Endodermal cell (in vitro differentiated cells): ENCODE data around the gene UNC5B. TPM values are rescaled to one million over a fixed set of nuclear protein-coding genes. Genes with fewer than 3 reads are reported as not detected.

ENCODE experiments used
- DNase-seq: peaks from one replicate; pipeline ENCODE4 v3.0.0-alpha.2; 2017
- H3K27ac ChIP-seq: 2 replicates; pipeline ENCODE4 v1.5.1; 2013; ENCODE audit warnings: mild to moderate bottlenecking, low read depth, low read length, moderate library complexity
- H3K27me3 ChIP-seq: 2 replicates; pipeline ENCODE4 v1.6.1; 2013; ENCODE audit warnings: mild to moderate bottlenecking, low read length, moderate library complexity; ENCODE audit not compliant: insufficient read depth, control insufficient read depth, poor library complexity, severe bottlenecking
- H3K36me3 ChIP-seq: 2 replicates; pipeline ENCODE4 v1.7.0; 2013; ENCODE audit warnings: mild to moderate bottlenecking, low read length, moderate library complexity; ENCODE audit not compliant: control insufficient read depth, insufficient read depth
- H3K4me1 ChIP-seq: one replicate; pipeline ENCODE4 v1.7.0; 2013; ENCODE audit warnings: low read length; ENCODE audit not compliant: control insufficient read depth, insufficient read depth
- H3K4me3 ChIP-seq: 2 replicates; pipeline ENCODE4 v1.5.1; 2013; ENCODE audit warnings: mild to moderate bottlenecking, low read length, moderate library complexity
- H3K9ac ChIP-seq: 2 replicates; pipeline ENCODE4 v1.6.1; 2013; ENCODE audit warnings: mild to moderate bottlenecking, low read length, moderate library complexity; ENCODE audit not compliant: poor library complexity, severe bottlenecking; ENCODE audit errors: extremely low read depth
- H3K9me3 ChIP-seq: 2 replicates; pipeline ENCODE4 v1.6.1; 2013; ENCODE audit warnings: mild to moderate bottlenecking, low read length, moderate library complexity; ENCODE audit not compliant: control insufficient read depth
- H3K27ac Mint-ChIP-seq: 2 replicates; pipeline ENCODE4 v1.8.0; 2020; ENCODE audit warnings: mixed read lengths
- H3K27me3 Mint-ChIP-seq: 2 replicates; pipeline ENCODE4 v1.8.0; 2021; ENCODE audit warnings: mild to moderate bottlenecking, mixed read lengths; ENCODE audit not compliant: insufficient read depth
- H3K36me3 Mint-ChIP-seq: 2 replicates; pipeline ENCODE4 v1.8.0; 2020; ENCODE audit warnings: low read depth, mixed read lengths
- H3K4me1 Mint-ChIP-seq: 2 replicates; pipeline ENCODE4 v1.8.0; 2020; ENCODE audit warnings: mixed read lengths
- H3K4me3 Mint-ChIP-seq: 2 replicates; pipeline ENCODE4 v1.8.0; 2020; ENCODE audit warnings: mild to moderate bottlenecking, moderate library complexity, mixed read lengths
- H3K9me3 Mint-ChIP-seq: 2 replicates; pipeline ENCODE4 v1.8.0; 2020; ENCODE audit warnings: mild to moderate bottlenecking, mixed read lengths
- WGBS, 2 experiments: methylation state at CpG; one replicate each; pipeline versions ENCODE4 v1.1.5 to v1.1.7; 2013; ENCODE audit warnings: missing lambda C conversion rate in 2 of 2, mixed read lengths in 1 of 2; ENCODE audit not compliant: insufficient coverage in 1 of 2, insufficient read length in 1 of 2; 5-methylcytosine and 5-hydroxymethylcytosine counted together
- total RNA-seq, 2 donors: library from RNA; stranded (reverse); fragmentation: NEBNext Ultra II Directional in 1 of 2; extraction: Animal tissue kit (Norgen Biotek cat#: 25700) in 1 of 2; gene quantifications; 2 replicates in 1 of 2; 3 replicates in 1 of 2; pipeline ENCODE4 v1.2.1, GENCODE V29; 2021
- TF ChIP-seq, protein P1 (sequence below): fragments of 200-600 bp; sonication (generic); conservative IDR thresholded peaks from 2 replicates; pipeline ENCODE4 v1.5.0; 2021; ENCODE audit warnings: antibody characterized with exemption, mild to moderate bottlenecking

The UNC5B gene
- total RNA-seq, 2 donors from 2014 or later = 9.7 to 14.5 TPM

DNA sequence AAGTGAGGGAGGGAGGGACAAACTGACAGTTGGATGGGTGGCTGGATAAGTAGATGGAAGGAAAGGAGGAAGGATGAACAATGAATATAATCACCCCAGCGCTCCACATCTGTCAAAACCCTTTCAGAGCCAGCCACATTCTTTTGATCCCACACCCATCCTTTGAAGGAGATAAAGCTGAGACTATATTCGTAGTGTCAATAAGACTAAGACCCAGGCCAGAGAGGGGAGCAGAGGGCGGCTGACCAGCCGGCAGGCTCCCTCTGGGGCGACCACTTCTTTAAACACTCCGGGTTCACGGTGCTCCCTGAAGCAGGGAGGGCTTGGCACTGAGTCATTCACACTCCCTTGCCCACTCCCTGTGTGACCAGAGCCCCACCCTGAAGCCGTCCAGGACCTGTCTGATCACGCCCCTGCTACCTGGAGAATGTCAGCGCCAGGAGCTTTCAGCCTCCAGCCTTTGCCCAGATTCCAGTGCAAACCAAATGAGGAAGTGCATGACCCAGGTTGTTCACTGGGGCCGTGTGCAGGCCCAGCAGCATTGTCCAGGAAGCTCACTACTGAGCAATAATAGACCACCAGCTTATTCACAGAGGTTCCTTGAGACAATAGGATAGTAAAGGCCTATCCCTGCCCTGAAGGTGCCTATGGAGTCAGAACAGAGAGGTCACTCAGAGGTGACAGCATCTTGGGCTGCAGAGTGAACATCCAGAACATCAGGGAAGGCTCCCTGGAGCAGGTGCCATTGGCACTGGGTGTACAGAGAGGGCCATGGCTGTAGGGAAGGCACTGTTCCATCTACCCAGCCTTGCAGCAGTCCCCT, 34.4 kb downstream of the UNC5B start:
- no peaks in the 10 kb centered on the region for H3K27me3 ChIP-seq
- Mint-ChIP-seq H3K36me3 (no peaks in the 10 kb centered on the region), H3K4me3 (no peak overlapping the region), H3K27ac (no peak overlapping the region), H3K27me3 (no peaks in the 10 kb centered on the region), H3K9me3 (no peaks in the 10 kb centered on the region), H3K4me1 (peaks cover 23% of the 10 kb centered on the region)
- H3K4me1 ChIP-seq = peaks cover 19% of the 10 kb centered on the region
- H3K9me3 ChIP-seq = no peaks in the 10 kb centered on the region
- no peak for DNase-seq
- H3K9ac ChIP-seq = no peak overlapping the region
- H3K36me3 ChIP-seq = no peaks in the 10 kb centered on the region
- 71 to 83% methylated on average over 10 to 11 of the region's 11 CpGs for WGBS, 2 experiments
- TF ChIP-seq, protein P1, sequence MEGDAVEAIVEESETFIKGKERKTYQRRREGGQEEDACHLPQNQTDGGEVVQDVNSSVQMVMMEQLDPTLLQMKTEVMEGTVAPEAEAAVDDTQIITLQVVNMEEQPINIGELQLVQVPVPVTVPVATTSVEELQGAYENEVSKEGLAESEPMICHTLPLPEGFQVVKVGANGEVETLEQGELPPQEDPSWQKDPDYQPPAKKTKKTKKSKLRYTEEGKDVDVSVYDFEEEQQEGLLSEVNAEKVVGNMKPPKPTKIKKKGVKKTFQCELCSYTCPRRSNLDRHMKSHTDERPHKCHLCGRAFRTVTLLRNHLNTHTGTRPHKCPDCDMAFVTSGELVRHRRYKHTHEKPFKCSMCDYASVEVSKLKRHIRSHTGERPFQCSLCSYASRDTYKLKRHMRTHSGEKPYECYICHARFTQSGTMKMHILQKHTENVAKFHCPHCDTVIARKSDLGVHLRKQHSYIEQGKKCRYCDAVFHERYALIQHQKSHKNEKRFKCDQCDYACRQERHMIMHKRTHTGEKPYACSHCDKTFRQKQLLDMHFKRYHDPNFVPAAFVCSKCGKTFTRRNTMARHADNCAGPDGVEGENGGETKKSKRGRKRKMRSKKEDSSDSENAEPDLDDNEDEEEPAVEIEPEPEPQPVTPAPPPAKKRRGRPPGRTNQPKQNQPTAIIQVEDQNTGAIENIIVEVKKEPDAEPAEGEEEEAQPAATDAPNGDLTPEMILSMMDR = no peak
- no peak overlapping the region for H3K27ac ChIP-seq
- H3K4me3 ChIP-seq = no peak overlapping the region

DNA sequence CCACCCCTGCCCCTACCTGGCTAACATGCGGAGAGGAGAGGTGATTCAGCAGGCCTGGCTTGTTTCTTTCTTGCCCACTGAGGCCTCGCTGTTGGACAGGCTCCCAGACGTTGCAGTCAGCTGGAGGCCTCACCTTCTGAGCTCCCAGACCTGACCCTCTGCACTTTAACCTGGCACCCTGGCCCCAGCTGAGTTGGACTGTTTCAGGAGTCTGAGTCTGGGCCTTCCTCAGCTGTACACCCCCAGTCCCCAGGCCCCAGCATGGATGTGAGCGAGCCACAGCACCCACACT, 35.0 kb downstream of the UNC5B start:
- no peaks in the 10 kb centered on the region for H3K27me3 Mint-ChIP-seq
- no peaks in the 10 kb centered on the region for H3K36me3 ChIP-seq
- no peak for DNase-seq
- WGBS, 2 experiments = 89 to 96% methylated on average over 3 to 4 of the region's 4 CpGs
- H3K4me3 ChIP-seq = no peak overlapping the region
- H3K4me1 Mint-ChIP-seq = peaks cover 23% of the 10 kb centered on the region
- TF ChIP-seq, protein P1 = no peak
- no peaks in the 10 kb centered on the region for H3K27me3 ChIP-seq
- H3K9me3 Mint-ChIP-seq = no peaks in the 10 kb centered on the region
- no peaks in the 10 kb centered on the region for H3K36me3 Mint-ChIP-seq
- no peak overlapping the region for H3K9ac ChIP-seq
- H3K4me1 ChIP-seq = peaks cover 19% of the 10 kb centered on the region
- H3K27ac Mint-ChIP-seq = no peak overlapping the region
- no peaks in the 10 kb centered on the region for H3K9me3 ChIP-seq
- no peak overlapping the region for H3K4me3 Mint-ChIP-seq
- H3K27ac ChIP-seq = no peak overlapping the region

DNA sequence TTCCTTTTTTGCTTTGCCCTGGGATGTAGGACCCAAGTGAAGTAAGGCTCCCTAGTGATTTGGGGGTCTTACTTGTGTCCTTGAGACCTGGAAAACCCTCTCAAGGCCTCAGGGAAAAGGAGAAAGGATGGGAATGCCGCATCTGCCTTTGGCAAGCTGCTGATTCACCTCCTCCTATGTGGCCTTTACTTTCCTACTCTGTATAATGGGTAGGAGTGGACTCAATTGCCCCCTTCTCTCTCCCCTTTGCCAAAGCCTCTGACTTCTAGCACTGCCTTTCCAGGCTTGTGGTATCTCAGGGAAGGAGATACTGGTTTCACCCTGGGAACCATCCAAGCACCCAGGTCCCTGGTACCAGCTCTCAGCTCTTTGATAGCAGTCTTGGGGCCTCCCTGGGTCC, 35.4 kb downstream of the UNC5B start:
- DNase-seq = no peak
- no peak overlapping the region for H3K27ac ChIP-seq
- TF ChIP-seq, protein P1 = no peak
- H3K4me1 ChIP-seq = peaks cover 17% of the 10 kb centered on the region
- H3K36me3 ChIP-seq = no peaks in the 10 kb centered on the region
- Mint-ChIP-seq H3K9me3 (no peaks in the 10 kb centered on the region), H3K27ac (no peak overlapping the region), H3K4me3 (no peak overlapping the region), H3K27me3 (no peaks in the 10 kb centered on the region), H3K36me3 (no peaks in the 10 kb centered on the region), H3K4me1 (peaks cover 26% of the 10 kb centered on the region)
- no peak overlapping the region for H3K9ac ChIP-seq
- no peaks in the 10 kb centered on the region for H3K27me3 ChIP-seq
- no peak overlapping the region for H3K4me3 ChIP-seq
- 83% methylated on average over 1 of the region's 1 CpG; no CpG with 5 or more reads in 1 of the 2 experiments for WGBS, 2 experiments
- H3K9me3 ChIP-seq = no peaks in the 10 kb centered on the region
